ENCODE measurements around the gene PLEKHG4B. TPM values are rescaled to one million over a fixed set of nuclear protein-coding genes. Genes with fewer than 3 reads are reported as not detected.
A peak's percentile ranks its signal among the peaks of the same experiment; 100 is the strongest.

The PLEKHG4B gene
- total RNA-seq, 1 experiment from 2014 or later = 44.3 TPM

DNA sequence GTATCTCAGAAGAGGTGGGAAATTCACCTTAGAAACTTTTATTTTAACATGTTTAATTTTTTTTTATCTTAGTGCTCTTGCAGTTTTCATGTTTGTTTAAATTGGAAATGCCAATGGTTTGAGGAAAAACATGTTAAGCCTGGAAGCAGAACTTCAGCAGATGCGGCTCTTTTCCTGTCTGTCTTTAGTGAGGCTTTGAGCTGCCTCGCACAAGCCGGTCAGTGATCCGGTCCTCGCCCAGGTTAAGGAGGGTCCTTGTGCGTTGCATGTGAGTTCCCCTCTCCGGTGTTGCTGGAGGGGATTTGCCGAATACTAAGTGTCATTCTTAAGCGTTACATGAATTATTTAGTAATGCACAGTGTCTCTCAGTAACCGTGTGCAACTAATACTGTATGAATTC lies 9.4 kb upstream of the PLEKHG4B start:
- Histone ChIP-seq H3K79me2 (ENCODE audit: insufficient read depth, low read length) (no peaks in the 10 kb centered on the region), H3K9ac (ENCODE audit: extremely low read depth, insufficient read length, low read length) (no peak overlapping the region), H3K27ac (ENCODE audit: insufficient read length, low read depth, low read length) (no peak overlapping the region), H2BK15ac (ENCODE audit: low read depth, low read length) (no peak overlapping the region), H3K4me2 (ENCODE audit: insufficient read depth, insufficient read length, low read length) (peak overlapping the region; percentile 15), H3K18ac (ENCODE audit: insufficient read length, low read depth, low read length) (no peak overlapping the region), H4K20me1 (ENCODE audit: control insufficient read depth, insufficient read depth, insufficient read length) (no peaks in the 10 kb centered on the region), H3T11ph (ENCODE audit: low read length) (no peak overlapping the region), H3K23ac (ENCODE audit: insufficient read length, low read depth, low read length) (no peak overlapping the region), H2BK5ac (ENCODE audit: insufficient read length, low read length) (no peak overlapping the region), H3K4me1 (ENCODE audit: insufficient read depth, low read length) (peaks cover 9% of the 10 kb centered on the region; the same call in 1 of the 2 replicates), H2BK12ac (ENCODE audit: insufficient read length, low read depth, low read length) (no peak overlapping the region), H2BK20ac (ENCODE audit: low read depth, low read length, poor library complexity, severe bottlenecking) (no peak overlapping the region), H4K8ac (replicated peaks; ENCODE audit: insufficient read length, low read depth, low read length) (no peak overlapping the region), H4K91ac (ENCODE audit: insufficient read length, low read depth, low read length) (no peak overlapping the region), H3K14ac (ENCODE audit: insufficient read depth, low read length) (no peak overlapping the region), H3K23me2 (ENCODE audit: insufficient read length, low read depth, low read length, poor library complexity, severe bottlenecking) (peaks cover 6% of the 10 kb centered on the region), H2AK5ac (ENCODE audit: insufficient read length, low read length) (no peak overlapping the region), H3K4ac (ENCODE audit: low read depth, low read length) (no peak overlapping the region), H3K56ac (ENCODE audit: insufficient read length, low read depth, low read length) (no peak overlapping the region), H4K5ac (ENCODE audit: insufficient read length, low read depth, low read length) (no peak overlapping the region), H3K27me3 (ENCODE audit: insufficient read depth, low read length) (no peaks in the 10 kb centered on the region), H2BK120ac (ENCODE audit: low read depth, low read length, poor library complexity, severe bottlenecking) (no peak overlapping the region), H3K9me3 (ENCODE audit: control insufficient read depth, low read depth, low read length) (no peaks in the 10 kb centered on the region), H3K79me1 (ENCODE audit: insufficient read depth, low read depth, low read length, poor library complexity, severe bottlenecking) (no peaks in the 10 kb centered on the region), H2AFZ (ENCODE audit: low read length) (no peak overlapping the region)
- peak overlapping the region; percentile 1 to 94 (median 90); a peak in 5 of 7 replicates for H3K27ac Mint-ChIP-seq
- H3K4me3 Mint-ChIP-seq = peak overlapping the region; percentile 32 to 68
- peaks cover 0 to 3% of the 10 kb centered on the region in 2 experiments; a peak in 2 of 5 replicates for H3K9me3 Mint-ChIP-seq
- no CpG with 5 or more reads among the region's 10 CpGs for WGBS (ENCODE audit: extremely low coverage, insufficient read length, low lambda C conversion rate)
- DNase-seq = no peak
- H3K27me3 Mint-ChIP-seq (ENCODE audit: low read depth) = no peaks in the 10 kb centered on the region; the same call in none of the 2 replicates
- peaks cover 0 to 4% (median 3%) of the 10 kb centered on the region in 3 experiments; a peak in 1 of 7 replicates for H3K36me3 Mint-ChIP-seq (ENCODE audit: insufficient read depth in 1 of 3, low read depth in 3 of 3)
- H3K4me1 Mint-ChIP-seq = peaks cover 49 to 50% of the 10 kb centered on the region in 2 experiments
- TF ChIP-seq, protein P1, sequence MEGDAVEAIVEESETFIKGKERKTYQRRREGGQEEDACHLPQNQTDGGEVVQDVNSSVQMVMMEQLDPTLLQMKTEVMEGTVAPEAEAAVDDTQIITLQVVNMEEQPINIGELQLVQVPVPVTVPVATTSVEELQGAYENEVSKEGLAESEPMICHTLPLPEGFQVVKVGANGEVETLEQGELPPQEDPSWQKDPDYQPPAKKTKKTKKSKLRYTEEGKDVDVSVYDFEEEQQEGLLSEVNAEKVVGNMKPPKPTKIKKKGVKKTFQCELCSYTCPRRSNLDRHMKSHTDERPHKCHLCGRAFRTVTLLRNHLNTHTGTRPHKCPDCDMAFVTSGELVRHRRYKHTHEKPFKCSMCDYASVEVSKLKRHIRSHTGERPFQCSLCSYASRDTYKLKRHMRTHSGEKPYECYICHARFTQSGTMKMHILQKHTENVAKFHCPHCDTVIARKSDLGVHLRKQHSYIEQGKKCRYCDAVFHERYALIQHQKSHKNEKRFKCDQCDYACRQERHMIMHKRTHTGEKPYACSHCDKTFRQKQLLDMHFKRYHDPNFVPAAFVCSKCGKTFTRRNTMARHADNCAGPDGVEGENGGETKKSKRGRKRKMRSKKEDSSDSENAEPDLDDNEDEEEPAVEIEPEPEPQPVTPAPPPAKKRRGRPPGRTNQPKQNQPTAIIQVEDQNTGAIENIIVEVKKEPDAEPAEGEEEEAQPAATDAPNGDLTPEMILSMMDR (conservative IDR thresholded peaks at IDR 0.05) = no peak

Data from H9 (cell line).